T1000 (cell line): ENCODE measurements around the gene RASEF.

Experiments used
- DNase-seq: peaks from one replicate; lab custom pipeline; 2025; ENCODE audit warnings: mixed read lengths; lab: John Stamatoyannopoulos, UW

RASEF gene

DNA sequence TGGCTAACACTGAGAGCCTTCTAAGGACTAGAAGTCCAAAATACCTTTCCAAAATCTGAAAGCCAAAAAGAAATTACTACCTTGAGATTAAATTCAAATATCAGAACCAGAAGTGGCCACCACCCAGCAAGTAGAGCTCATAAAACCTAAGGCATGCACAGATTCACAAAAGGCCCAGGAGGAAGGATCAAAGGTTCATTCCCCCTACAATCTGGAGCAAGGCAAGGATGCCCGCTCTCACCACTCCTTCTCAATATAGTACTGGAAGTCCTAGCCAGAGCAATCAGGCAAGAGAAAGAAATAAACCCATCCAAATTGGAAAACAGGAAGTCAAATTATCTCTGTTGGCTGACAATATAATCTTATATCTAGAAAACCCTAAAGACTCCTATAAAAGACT, 6.0 kb downstream of the RASEF start:
- DNase-seq, result no peak

DNA sequence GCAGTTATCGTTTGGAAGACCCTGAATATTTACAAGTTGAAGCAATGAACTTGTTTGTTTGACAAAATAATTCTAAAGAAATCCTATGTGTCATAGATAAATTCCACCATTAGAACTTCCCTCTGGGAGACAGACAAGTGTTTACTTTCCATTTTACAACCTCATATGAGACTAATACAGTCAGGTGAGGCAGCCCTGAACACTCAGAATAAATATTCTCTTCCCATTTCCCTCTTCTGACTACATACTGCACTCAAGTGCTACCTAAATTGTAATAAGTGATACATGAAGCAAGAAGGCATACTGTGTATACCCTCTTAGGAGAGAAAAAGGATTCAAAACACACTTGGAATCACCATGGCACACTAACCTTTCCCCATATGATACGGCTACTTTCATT, 6.8 kb downstream of the RASEF start:
- no peak for DNase-seq

DNA sequence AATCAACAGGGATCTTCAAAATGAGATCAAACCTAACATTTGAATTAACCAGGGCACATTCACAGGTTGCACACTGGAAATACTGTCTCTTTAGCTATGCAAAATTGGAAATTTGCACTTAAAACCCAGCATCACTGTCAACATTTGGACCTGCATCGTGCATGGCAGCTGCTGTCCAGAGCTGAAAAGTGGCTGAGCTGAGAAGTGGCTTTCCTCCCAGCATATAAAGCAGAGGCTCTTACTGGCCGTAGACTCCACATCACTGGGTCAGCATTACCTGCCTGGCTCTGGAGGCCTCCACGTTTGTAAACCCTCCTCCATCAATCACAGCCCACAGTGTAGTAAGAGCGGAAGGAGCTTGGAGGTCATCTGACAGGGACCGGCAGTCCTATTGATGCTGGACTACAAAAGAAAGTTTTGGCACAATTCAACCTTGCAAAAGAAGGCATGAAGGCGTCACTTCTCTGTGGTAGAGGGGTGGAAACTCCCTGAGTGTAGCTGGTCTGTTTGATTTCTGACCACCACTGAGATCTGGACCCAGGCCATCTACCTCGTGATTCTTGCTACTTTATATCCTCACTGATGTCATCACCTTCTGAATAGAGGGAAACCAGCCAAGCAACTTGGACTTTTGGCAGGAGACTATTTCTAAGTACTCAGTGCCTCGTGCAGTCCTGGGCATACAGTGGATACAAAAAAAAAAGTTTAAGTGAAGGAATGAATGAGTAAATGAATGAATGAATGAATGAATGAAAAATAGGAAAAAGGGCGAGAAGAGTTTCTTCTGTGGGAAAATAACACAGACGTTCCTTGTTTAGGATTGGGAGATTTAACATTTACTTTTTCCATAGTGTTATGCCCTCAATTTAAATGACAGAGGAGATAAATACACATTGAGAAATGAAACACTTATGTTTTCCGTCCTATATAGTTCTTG, 14.8 kb downstream of the RASEF start:
- DNase-seq, result no peak

DNA sequence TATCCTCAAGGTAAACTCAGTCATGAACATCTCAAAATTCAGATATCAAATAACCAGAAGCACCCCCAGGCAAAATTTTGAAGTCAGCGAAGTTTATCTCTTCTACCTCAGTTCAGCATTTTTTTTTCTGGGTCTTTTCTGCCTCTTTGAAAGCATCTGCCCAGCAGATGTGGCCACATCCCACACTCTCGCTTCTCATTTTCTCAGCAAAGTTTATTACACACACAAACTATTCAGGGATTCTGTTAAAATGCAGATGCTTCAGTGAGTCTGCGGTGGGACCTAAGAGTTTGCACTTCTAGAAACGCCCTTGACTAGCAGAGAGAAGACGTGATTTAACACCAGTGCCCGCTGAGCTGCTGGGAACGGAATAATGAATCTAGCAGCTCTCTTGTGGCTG, 19.3 kb downstream of the RASEF start:
- no peak for DNase-seq

DNA sequence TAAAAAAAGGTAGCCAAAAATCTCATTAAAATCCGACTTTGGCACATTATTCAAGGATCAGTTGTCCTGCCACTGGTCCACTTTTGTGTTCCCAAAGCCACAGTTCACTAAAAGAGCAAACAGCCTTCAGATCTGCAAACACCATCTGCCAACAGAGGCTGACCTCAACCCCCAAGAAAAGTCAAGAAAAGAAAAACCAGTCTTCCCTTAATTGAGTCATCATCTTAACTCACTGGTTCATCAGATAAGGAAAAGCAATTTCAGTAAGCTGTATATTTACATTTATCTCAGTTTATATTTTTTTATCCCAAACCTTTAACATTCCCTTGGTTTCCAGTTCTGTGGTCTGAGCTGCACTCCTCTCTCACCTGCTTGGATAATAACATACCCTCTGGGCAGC, 21.2 kb downstream of the RASEF start:
- DNase-seq, result no peak

DNA sequence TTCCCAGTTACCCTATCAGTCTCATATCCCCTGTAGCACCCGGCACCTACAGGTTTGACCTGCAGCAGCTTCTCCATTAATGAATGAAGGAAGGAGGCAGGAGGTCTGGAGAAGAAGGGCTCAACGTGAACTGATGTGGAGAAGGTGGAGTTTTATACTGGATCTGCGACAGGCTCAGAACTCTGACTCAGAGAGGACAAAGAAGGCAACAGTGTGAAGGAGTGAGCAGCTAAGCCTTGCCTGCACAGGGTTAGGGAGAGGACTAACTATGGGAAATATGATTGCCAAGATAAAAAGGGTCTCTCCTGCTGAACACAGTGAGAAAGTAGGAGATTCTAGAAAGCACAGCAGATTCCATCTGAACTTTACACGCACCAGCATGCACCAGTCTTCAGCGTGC, 23.6 kb downstream of the RASEF start:
- DNase-seq, result no peak

DNA sequence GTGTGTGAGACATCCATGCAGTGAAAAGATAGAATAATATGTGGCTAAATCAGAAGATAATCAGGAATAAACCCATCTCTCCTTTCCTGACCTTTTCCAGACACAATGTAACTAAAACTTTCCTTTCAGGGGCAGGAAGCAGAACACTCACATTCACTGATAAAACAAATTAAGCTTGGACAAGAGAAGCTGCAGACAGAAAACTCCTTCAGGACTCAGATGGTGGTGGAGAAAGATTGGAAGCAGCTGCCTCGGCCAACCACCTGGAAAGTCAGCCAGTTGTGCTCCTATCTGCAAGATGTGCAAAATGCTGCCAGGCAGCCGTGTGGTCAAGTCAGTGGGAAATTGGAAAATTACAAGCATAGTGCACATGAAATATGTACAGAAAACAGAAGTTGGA, 26.9 kb downstream of the RASEF start:
- DNase-seq, result no peak

DNA sequence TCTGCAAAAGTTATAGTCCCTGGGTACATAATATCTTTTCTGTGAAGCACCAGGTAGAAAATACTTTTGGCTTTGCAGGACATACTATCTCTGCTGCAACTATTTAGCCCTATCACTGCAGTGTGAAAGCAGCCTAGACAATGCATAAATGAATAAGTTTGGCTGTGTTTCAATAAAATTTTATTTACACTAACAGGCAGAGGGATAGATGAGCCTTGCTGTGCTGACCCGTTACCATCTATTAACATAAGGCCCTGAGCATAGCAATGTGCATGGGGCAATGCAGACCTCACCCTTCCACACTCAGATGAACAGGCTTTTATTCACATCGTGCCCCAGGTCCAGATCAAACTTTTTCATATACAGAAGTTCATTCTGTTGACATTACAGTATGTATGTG, 27.8 kb downstream of the RASEF start:
- DNase-seq, result no peak

DNA sequence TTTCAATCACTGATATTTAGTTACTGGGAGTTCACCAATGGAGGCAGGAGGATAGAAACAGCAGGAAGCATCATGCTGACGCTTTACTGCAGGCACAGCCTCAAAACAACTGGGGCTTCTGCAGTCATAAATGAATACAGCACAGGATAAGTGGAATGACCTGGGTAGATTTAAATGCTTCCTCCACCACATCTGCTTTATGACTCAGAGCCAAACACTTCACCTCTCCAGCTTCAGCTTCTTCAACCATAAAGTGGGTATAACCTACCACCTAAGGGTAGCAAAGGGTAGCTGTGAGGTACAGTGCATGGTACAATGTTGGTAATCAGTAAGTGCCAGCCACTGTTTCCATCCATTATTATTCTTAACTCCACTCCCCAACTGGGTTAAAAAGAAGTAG, 28.4 kb downstream of the RASEF start:
- no peak for DNase-seq

DNA sequence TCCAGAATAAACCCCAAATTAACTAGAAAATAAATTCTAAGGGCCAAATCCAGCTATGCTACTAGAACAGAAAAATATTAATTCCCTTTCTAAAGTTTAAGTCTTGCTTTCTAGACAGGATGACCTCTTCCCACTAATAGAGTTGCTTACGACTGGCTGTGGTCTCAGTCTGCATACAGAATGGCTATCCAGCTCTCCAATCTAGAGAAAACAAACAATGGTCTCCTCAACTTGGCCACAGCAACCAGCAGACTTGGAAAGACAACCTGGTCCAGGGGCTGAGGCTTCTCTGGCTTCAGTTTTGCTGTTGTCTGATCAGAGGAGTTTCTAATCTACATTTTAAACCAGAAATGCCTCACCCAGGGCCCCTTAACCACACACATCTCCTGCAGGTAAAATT, 28.9 kb downstream of the RASEF start:
- DNase-seq, result no peak

DNA sequence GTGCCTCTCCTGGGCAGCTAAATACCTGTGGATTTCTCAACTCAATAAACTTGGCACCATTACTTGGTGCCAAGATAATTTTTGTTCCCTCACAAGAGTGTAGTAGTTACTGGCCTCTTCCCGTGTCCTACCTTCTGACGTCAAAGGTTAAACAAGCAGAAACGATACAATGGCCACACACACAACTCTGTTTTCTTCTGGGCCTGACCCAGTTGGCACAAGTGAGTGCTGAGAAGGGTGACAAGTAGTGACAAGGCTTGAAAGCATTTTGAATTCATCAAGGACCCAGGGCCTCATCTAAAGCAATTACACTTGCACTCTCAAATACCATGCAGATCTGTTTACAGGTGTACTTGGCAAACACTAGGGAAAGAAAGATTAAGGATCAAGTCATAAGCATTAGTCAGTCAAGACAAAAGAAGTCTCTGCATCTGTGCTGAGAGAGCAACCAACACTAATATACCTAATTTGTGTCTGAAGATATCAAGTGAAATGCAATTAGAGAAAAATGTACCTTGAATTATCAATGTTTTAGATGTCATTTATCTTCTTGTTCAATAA, 30.8 kb downstream of the RASEF start:
- no peak for DNase-seq

DNA sequence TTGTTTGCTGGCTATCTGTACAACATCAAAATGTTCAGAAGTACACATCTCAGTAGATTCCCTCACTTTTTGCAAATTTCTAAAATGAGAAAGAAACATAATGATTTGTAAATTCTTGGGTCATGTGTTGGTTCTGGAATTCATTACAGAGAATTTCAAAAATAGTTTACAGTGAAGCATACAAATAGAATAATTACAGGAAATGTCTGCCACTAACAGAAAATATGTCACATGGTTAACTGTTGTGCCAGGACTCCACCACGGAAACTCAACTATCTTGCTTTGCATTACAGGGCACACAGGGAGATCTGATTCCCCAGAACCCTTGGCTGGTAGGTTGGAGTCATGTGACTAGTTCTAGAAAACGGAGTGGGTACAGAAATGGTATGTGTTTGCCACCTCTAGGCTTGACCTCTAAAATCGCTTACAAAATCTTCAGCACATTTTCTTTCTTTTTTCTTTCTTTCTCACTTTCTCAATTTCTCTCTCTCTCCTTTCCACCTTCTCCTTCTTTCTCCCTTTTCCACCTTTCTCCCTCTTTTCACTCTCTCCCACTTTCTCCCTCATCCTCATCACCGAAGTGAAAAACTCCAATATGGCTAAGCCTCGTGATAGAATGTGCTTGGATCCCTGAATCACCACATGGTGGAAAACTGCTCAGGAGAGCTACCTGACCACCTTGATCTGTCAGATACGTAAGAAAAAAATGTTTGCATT, 32.4 kb downstream of the RASEF start:
- DNase-seq, result no peak

DNA sequence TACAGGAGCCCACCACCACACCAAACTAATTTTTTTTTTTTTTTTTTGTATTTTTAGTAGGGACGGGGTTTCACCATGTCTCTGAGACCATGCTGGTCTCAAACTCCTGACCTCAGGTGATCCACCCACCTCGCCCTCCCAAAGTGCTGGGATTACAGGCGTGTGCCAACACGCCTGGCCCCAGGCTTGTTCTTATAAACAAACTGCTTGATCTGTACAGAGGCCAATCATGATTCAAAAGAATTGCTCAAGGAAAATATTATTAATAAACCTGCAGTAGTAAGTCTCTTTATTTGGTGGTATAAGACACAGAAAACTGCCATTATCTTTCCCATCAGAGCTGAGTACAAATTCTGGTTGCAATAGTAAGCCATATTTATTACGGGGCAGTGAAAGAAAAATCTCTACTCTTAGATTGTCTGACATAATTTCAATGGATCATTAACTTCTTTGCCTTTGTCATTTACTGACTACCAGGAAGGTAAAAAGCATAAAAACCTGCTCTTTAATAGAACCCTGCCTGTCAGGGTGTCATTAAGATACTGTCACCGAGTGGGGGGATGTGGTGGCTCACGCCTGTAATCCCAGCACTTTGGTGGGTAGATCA, 33.3 kb downstream of the RASEF start:
- no peak for DNase-seq

DNA sequence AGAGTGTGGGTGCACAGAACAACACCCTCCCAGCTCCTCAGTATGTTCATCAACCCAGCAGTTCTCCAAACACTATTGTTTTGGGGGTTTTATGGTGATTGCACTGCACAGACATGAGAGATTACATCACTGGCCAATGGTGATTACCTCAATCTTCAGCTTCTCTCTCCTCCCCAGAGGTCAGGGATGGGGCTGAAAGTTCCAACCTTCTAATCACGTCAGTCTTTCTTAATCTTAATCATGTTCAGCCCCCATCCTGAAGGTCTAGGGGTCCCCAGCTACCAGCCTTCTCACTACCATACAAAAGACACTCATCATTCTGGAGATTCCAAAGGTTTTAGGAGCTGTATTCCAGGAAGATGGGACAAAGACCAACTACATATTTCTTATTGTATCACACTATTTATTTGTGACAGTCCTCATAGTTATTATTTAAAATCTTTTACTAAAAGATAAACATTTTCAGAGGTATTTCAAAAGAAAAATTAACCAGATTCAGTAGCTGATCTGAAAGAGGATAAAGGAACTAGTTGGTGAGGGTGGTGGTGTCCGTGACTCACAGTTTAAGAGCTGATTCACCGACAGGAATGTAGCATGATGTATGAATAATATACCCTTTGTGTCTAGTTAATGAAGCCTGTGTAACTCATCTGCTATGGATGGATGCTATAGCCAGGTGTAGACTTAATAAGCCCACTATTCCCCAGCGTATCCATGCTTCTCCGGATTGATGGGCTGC, 35.6 kb downstream of the RASEF start:
- peak; percentile 31 for DNase-seq

DNA sequence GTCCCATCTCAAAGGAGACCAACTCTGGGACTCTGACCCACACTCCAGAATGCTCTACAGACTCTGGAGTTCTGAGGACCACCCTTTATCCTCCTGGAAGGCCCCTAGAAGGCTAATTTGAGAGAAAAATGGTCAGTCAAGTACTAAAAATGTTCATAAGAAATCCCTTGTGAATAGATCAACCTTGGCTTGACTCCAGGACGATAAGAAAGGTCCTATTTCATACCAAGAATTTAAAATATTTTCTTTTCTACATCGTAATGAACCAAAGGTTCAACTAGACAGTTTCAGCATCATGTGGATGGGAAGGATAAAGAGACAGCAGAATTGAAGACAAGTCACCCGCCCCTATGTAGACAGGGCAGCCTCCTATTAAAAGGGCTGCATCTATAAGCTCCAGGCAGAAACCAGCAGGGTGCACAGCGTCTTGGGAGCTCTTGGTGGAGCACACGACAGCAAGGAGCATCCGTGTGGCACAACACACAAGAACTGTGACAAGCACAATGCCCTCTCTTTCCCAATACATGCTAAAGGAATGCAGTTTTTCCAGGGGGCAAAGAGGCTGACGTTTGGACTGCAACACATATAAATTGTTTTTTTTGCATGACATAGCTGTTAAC, 38.3 kb downstream of the RASEF start:
- DNase-seq, result no peak

DNA sequence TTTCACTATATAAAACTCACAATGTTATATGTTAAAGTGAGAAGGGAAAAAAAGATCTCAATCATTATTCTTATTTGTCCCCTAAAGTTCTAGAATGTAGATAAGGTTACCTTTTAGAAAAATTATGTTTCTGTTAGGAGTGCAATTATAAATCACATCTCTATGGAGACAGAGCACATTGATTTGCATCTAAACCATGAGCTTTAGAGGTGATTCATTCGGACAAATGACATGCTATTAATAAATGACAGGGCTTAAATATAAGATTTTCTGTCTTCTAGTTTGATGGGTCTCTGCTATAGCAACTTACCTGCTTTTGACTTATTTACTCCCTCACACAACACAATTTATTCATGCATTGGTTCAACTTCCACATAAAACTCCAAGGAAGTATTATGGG, 39.8 kb downstream of the RASEF start:
- DNase-seq, result no peak

DNA sequence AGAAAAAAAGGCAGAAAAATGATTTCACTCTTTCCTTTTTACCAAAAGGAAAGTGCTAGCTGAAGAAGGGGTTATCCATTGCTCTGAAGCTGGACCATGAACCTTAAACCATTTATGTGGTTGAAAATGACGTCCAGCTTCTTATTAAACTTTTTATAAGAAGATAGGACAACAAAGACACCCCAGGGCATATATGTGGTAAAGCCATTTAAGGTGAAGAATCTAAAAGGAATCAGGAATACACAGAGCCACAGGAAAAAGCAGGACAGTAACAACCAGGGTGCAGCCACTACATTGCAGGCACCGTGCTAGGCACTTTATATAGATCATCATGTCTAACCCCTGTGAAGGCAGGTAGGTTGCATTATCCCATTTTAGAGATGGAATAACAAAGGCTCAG, 42.1 kb downstream of the RASEF start:
- no peak for DNase-seq

DNA sequence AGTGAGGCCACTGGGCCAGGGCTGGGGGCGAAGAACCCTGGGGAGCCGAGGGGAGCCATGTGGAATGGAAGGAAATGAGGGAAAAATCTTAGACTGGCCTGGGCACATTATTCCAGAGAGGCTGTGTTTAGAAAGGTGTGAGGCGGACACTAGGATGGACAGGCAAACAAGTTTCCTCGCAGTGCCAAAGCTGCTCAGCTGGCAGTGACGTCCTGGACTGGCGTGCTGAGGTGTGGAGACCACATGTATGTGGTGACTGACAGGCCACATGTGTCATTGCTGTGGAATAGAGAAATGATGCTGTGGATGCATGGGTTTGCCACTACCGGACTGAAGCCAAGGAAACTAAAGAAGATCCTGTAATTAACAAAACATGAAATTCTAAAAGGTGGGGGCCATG, 42.6 kb downstream of the RASEF start:
- no peak for DNase-seq

DNA sequence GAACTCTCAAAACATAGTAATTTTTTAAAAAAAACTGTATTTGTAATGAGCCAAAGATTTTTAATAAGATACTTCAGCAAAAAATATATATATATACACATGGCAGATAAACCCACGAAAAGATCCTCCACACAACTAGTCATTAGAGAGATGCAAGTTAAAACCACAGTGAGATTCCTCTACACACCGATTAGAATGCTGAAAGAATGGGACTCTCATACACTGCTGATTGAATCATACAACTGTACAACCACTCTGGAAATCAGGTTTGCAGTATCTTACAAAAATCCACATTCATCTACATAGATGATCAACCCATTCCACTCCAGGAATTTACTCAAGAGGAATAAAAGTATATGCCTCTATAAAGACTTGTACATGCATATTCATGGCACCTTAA, 43.7 kb downstream of the RASEF start:
- DNase-seq, result no peak

DNA sequence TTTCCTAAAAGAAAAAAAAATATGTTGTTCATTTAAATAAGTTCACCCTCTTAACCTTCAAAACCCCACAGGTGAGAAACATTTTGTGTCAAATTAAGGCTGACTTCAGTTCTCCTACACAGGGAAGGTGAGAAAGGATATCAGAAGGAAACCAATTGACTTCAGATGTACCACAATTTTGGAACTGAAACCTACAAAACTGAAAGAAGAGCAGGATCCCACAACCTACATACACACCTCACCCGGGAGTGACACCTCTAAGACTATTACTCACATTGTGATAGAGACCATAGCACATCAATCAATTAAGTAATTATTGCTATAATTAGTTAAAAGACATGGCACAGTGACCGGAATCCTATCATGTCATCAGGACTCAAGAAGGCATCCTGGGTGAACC, 47.0 kb downstream of the RASEF start:
- DNase-seq, result no peak

DNA sequence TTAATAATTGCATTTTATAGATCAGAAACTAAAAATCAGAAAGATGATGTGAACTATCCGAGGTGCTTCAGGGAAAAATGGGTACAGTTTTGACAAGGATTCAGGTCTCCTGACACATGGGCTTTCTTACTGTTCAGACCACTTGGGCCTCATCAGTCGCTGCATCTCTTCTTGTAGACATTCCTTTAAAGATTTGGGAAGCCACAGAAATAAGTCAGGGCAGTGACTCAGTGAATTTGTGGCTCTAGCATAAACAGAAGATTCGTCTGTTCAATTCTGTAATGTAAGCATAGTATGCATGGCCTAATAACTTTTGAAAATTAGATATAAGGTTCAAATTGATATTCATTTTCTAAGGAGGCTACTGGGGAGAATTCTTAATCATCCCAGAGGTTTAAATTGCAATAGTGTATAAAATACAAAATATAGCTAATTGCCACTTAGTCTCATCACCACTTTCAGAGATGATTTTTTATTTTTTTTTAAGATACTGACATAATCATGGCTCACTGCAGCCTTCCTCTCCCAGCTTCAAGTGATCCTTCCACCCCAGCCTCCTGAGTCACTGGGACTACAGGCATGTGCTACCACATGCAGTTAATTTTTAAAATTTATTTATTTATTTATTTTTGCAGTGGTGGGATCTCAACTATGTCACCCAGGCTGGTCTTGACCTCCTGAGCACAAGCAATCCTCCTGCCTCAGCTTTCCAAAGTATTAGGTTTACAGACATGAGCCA, 48.9 kb downstream of the RASEF start:
- DNase-seq, result no peak
